ENCODE measurements around the gene RFNG. TPM values are rescaled to one million over a fixed set of nuclear protein-coding genes. Genes with fewer than 3 reads are reported as not detected.

Gene RFNG
- total and polyA plus RNA-seq, 2 of the 13 experiments (the other 11 are each of a cell fraction or from before 2014, with no cell fraction given): 61.4 to 64.0 TPM

DNA sequence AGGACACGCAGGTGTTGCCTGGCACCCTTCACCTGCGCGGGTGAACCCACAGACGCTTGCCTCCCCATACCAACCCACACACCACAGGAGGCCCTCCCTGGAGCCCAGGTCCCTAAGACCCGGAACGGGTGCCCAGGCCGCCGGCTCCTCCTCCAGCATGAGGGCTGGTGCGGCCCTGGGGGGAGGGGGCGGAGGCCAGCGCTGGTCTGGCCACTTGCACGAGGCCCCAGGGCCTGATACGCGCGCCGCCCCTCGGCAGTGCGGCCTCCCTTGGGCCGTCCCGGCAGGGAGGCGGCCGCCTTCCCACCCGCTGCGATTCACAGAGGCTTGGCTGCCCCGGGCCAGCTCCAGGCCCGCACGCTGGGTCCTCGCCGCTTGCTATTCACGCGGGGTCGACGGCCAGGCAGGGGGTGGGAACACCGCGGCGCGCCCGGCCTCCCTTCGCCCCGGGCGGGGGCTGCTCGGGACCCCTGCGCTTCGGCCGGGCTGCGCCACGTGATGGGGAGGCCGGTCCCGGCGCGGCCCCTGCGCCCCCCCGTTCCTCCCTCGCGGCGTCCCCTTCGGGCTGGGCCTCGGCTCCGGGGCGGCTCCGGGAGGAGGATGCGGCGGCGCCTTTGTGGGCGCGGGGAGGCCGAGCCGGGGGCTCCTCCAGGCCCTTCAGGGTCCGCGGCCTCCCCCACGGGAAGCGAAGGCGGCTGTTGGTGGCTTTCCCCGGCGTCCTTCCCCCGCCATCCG, 45.7 kb upstream of the RFNG start (continued):
- TF ChIP-seq MLXIP (CRISPR knock-in tag; IDR thresholded peaks at IDR 0.05; ENCODE audit: borderline replicate concordance): no peak
- no peak for TF ChIP-seq POGZ (CRISPR knock-in tag; IDR thresholded peaks at IDR 0.05)
- TF ChIP-seq ZNF143 (CRISPR knock-in tag; IDR thresholded peaks at IDR 0.05): no peak
- peak; percentile 89; the same call in 1 of the 2 replicates for TF ChIP-seq ZNF235 (CRISPR knock-in tag; IDR thresholded peaks at IDR 0.05; ENCODE audit: borderline replicate concordance)
- TF ChIP-seq, protein P1, sequence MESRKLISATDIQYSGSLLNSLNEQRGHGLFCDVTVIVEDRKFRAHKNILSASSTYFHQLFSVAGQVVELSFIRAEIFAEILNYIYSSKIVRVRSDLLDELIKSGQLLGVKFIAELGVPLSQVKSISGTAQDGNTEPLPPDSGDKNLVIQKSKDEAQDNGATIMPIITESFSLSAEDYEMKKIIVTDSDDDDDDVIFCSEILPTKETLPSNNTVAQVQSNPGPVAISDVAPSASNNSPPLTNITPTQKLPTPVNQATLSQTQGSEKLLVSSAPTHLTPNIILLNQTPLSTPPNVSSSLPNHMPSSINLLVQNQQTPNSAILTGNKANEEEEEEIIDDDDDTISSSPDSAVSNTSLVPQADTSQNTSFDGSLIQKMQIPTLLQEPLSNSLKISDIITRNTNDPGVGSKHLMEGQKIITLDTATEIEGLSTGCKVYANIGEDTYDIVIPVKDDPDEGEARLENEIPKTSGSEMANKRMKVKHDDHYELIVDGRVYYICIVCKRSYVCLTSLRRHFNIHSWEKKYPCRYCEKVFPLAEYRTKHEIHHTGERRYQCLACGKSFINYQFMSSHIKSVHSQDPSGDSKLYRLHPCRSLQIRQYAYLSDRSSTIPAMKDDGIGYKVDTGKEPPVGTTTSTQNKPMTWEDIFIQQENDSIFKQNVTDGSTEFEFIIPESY (CRISPR knock-in tag; IDR thresholded peaks at IDR 0.05): no peak
- TF ChIP-seq ZBTB25 (CRISPR knock-in tag; IDR thresholded peaks at IDR 0.05): no peak
- no peak for TF ChIP-seq ZNF33A (CRISPR knock-in tag; IDR thresholded peaks at IDR 0.05; ENCODE audit: borderline replicate concordance)
- no peak for TF ChIP-seq ZNF878 (CRISPR knock-in tag; IDR thresholded peaks at IDR 0.05)
- TF ChIP-seq CENPT (CRISPR knock-in tag; IDR thresholded peaks at IDR 0.05; ENCODE audit: low read depth): no peak
- TF ChIP-seq ZNF549 (CRISPR knock-in tag; IDR thresholded peaks at IDR 0.05): no peak
- TF ChIP-seq ZSCAN25 (CRISPR knock-in tag; IDR thresholded peaks at IDR 0.05): 0 out of 2 replicates have a peak, but pooled peaks have one; percentile 7
- TF ChIP-seq ZMYM3 (CRISPR knock-in tag; IDR thresholded peaks at IDR 0.05): no peak
- peak; percentile 62 for TF ChIP-seq MYC (CRISPR knock-in tag; IDR thresholded peaks at IDR 0.05; ENCODE audit: borderline replicate concordance)
- TF ChIP-seq FOSL2 (CRISPR knock-in tag; IDR thresholded peaks at IDR 0.05): no peak
- TF ChIP-seq ZNF652 (CRISPR knock-in tag; IDR thresholded peaks at IDR 0.05; ENCODE audit: borderline replicate concordance, low read depth): no peak
